Peyer's patch (tissue), 4 donors: ENCODE data around the gene MTUS2. TPM values are rescaled to one million over a fixed set of nuclear protein-coding genes. Genes with fewer than 3 reads are reported as not detected.

Experiments used
- DNase-seq, 3 donors: peaks; one replicate each; pipeline ENCODE4 v3.0.0-alpha.2; 2017 to 2019
- H3K27ac ChIP-seq, 4 donors: fragments of 200-600 bp; sonication (generic); one replicate each; pipeline ENCODE4 v1.5.1; 2016 to 2019
- H3K27me3 ChIP-seq, 2 donors: fragments of 200-600 bp; sonication (generic); one replicate each; pipeline ENCODE4 v1.5.1; 2019
- H3K36me3 ChIP-seq, 3 donors: fragments of 200-600 bp; sonication (generic); one replicate each; pipeline ENCODE4 v1.5.1; 2016 to 2019
- H3K4me1 ChIP-seq, 4 donors: fragments of 200-600 bp; sonication (generic); one replicate each; pipeline ENCODE4 v1.5.1; 2016 to 2019
- H3K4me3 ChIP-seq, 4 donors: fragments of 200-600 bp; sonication (generic); 1 replicate in 3 of 4; 2 replicates in 1 of 4; pipeline ENCODE4 v1.5.1; 2016 to 2019; ENCODE audit warnings: mild to moderate bottlenecking in 1 of 4
- H3K9me3 ChIP-seq, 4 donors: fragments of 200-600 bp; sonication (generic); one replicate each; pipeline ENCODE4 v1.5.1; 2016 to 2019; ENCODE audit warnings: mild to moderate bottlenecking in 1 of 4
- POLR2A ChIP-seq, 2 donors: fragments of 450-650 bp; IDR thresholded peaks; one replicate each; pipeline ENCODE4 v1.5.1; 2017; ENCODE audit warnings: antibody characterized with exemption in 2 of 2, mild to moderate bottlenecking in 2 of 2, moderate library complexity in 2 of 2
- total RNA-seq, 4 donors: library from RNA; depleted of rRNA; stranded (reverse); fragments of >200 nt; gene quantifications; one replicate each; pipeline ENCODE4 v1.1.0, GENCODE V29; 2016
- TF ChIP-seq, protein P1 (sequence below), 6 experiments: fragments of 450-650 bp in 4 of 6; fragments of 200-600 bp in 2 of 6; sonication (generic) in 1 of 6; IDR thresholded peaks; one replicate each; pipeline ENCODE4 v1.5.1; 2017 to 2019; ENCODE audit warnings: antibody characterized with exemption in 6 of 6, mild to moderate bottlenecking in 3 of 6, moderate library complexity in 1 of 6

Gene MTUS2
- total RNA-seq, 4 donors from 2014 or later: 0.13 to 0.28 (median 0.18) TPM; not detected in 1

GRCh38 chr13:29537736-29538651, 717.9 kb downstream of the MTUS2 start:
- peak overlapping the region in 2 of 4 donors; percentile 58 to 68 for H3K27ac ChIP-seq
- peak in 2 of 3 donors; percentile 61 to 68 for DNase-seq

GRCh38 chr13:29538652-29539040, 718.5 kb downstream of the MTUS2 start:
- Histone ChIP-seq H3K4me1 (peaks cover 0 to 38% (median 3%) of the 10 kb centered on the region in 4 donors), H3K4me3 (no peak overlapping the region), H3K27ac (peak overlapping the region in 2 of 4 donors; percentile 58 to 68), H3K27me3 (no peaks in the 10 kb centered on the region), H3K9me3 (no peaks in the 10 kb centered on the region), H3K36me3 (no peaks in the 10 kb centered on the region)
- no peak for DNase-seq
- TF ChIP-seq POLR2A (IDR thresholded peaks at IDR 0.05): no peak
- TF ChIP-seq, protein P1, sequence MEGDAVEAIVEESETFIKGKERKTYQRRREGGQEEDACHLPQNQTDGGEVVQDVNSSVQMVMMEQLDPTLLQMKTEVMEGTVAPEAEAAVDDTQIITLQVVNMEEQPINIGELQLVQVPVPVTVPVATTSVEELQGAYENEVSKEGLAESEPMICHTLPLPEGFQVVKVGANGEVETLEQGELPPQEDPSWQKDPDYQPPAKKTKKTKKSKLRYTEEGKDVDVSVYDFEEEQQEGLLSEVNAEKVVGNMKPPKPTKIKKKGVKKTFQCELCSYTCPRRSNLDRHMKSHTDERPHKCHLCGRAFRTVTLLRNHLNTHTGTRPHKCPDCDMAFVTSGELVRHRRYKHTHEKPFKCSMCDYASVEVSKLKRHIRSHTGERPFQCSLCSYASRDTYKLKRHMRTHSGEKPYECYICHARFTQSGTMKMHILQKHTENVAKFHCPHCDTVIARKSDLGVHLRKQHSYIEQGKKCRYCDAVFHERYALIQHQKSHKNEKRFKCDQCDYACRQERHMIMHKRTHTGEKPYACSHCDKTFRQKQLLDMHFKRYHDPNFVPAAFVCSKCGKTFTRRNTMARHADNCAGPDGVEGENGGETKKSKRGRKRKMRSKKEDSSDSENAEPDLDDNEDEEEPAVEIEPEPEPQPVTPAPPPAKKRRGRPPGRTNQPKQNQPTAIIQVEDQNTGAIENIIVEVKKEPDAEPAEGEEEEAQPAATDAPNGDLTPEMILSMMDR (IDR thresholded peaks at IDR 0.05): no peak

More at GRCh38 chr13:29537736-29538651, 717.9 kb downstream of the MTUS2 start:
- no peak for TF ChIP-seq POLR2A (IDR thresholded peaks at IDR 0.05)
- TF ChIP-seq, protein P1 (IDR thresholded peaks at IDR 0.05): peak in 2 of 6 experiments; percentile 11 to 19
- no peaks in the 10 kb centered on the region for H3K9me3 ChIP-seq
- H3K36me3 ChIP-seq: no peaks in the 10 kb centered on the region
- peaks cover 0 to 32% (median 3%) of the 10 kb centered on the region in 4 donors for H3K4me1 ChIP-seq
- H3K4me3 ChIP-seq: no peak overlapping the region
- no peaks in the 10 kb centered on the region for H3K27me3 ChIP-seq

- Histone ChIP-seq H3K4me3 (no peak overlapping the region), H3K27me3 (no peaks in the 10 kb centered on the region)
These were observed 719.7 kb downstream of the MTUS2 start for GRCh38 chr13:29539856-29540255.

GRCh38 chr13:29540334-29540733, 720.2 kb downstream of the MTUS2 start:
- Histone ChIP-seq H3K36me3 (no peaks in the 10 kb centered on the region), H3K9me3 (no peaks in the 10 kb centered on the region), H3K27ac (no peak overlapping the region), H3K4me3 (no peak overlapping the region), H3K27me3 (no peaks in the 10 kb centered on the region), H3K4me1 (peaks cover 0 to 41% (median 3%) of the 10 kb centered on the region in 4 donors)
- TF ChIP-seq, protein P1 (IDR thresholded peaks at IDR 0.05): no peak
- no peak for TF ChIP-seq POLR2A (IDR thresholded peaks at IDR 0.05)
- no peak for DNase-seq

More at GRCh38 chr13:29539856-29540255, 719.7 kb downstream of the MTUS2 start:
- peaks cover 0 to 41% (median 3%) of the 10 kb centered on the region in 4 donors for H3K4me1 ChIP-seq
- H3K36me3 ChIP-seq: no peaks in the 10 kb centered on the region
- DNase-seq: no peak
- H3K9me3 ChIP-seq: no peaks in the 10 kb centered on the region
- no peak overlapping the region for H3K27ac ChIP-seq
- TF ChIP-seq, protein P1 (IDR thresholded peaks at IDR 0.05): no peak
- TF ChIP-seq POLR2A (IDR thresholded peaks at IDR 0.05): no peak

- Histone ChIP-seq H3K27ac (no peak overlapping the region), H3K36me3 (no peaks in the 10 kb centered on the region), H3K4me1 (peaks cover 0 to 41% (median 3%) of the 10 kb centered on the region in 4 donors), H3K27me3 (no peaks in the 10 kb centered on the region), H3K9me3 (no peaks in the 10 kb centered on the region), H3K4me3 (no peak overlapping the region)
- TF ChIP-seq POLR2A (IDR thresholded peaks at IDR 0.05): no peak
- TF ChIP-seq, protein P1 (IDR thresholded peaks at IDR 0.05): no peak
- DNase-seq: no peak
These were observed 720.7 kb downstream of the MTUS2 start for GRCh38 chr13:29540799-29541198.
